ENCODE results near the gene ACADM.
"Not testable (repeated sequence)": the region's sequence is repeated elsewhere in the genome, so short reads cannot be mapped to it uniquely, and the experiment has no call there.

The ACADM gene

GRCh38 chr1:75796376-75797272 is 72.1 kb downstream of the ACADM start, which contains the start of gene MSH4:
Gene MSH4, plus strand, starts transcription at chr1:75796882. Its CDS starts 104 bp downstream, at chr1:75796986.
- peak in 1 of 2 donors; percentile 36 for DNase-seq

- no peak for DNase-seq
These were observed 72.7 kb downstream of the ACADM start for GRCh38 chr1:75797273-75797588.

GRCh38 chr1:75797606-75798216 is 73.2 kb downstream of the ACADM start:
- DNase-seq = peak in 1 of 2 donors; percentile 9

GRCh38 chr1:75801480-75801879 is 77.0 kb downstream of the ACADM start:
- DNase-seq = not testable (repeated sequence)

GRCh38 chr1:75808921-75809320 is 84.4 kb downstream of the ACADM start:
- DNase-seq = no peak

GRCh38 chr1:75810113-75810512 is 85.6 kb downstream of the ACADM start:
- DNase-seq = not testable (repeated sequence)

GRCh38 chr1:75811211-75811981 is 86.9 kb downstream of the ACADM start:
- no peak for DNase-seq

- DNase-seq = no peak
These were observed 87.6 kb downstream of the ACADM start for GRCh38 chr1:75812065-75812464.

Data from stimulated activated CD4-positive, alpha-beta T cell treated with anti-CD3 and anti-CD28 coated beads, Interleukin-2, amount 100 ng/mL, for 48 hours (primary cell).